Glutamatergic neuron (in vitro differentiated cells): ENCODE results near the gene CD86. TPM values are rescaled to one million over a fixed set of nuclear protein-coding genes. Genes with fewer than 3 reads are reported as not detected.

Experiments
- DNase-seq: peaks from one replicate; pipeline ENCODE4 v3.0.0; 2022
- H3K27ac Mint-ChIP-seq: one replicate; pipeline ENCODE4 v1.8.0; 2020; ENCODE audit warnings: mild to moderate bottlenecking, mixed read lengths, inconsistent platforms; ENCODE audit not compliant: unreplicated experiment
- H3K27me3 Mint-ChIP-seq: one replicate; pipeline ENCODE4 v1.8.0; 2020; ENCODE audit warnings: mild to moderate bottlenecking, moderate library complexity, mixed read lengths, inconsistent platforms; ENCODE audit not compliant: unreplicated experiment
- H3K36me3 Mint-ChIP-seq: one replicate; pipeline ENCODE4 v1.8.0; 2020; ENCODE audit warnings: mild to moderate bottlenecking, mixed read lengths, inconsistent platforms; ENCODE audit not compliant: unreplicated experiment
- H3K4me1 Mint-ChIP-seq: one replicate; pipeline ENCODE4 v1.8.0; 2020; ENCODE audit warnings: mild to moderate bottlenecking, low read depth, mixed read lengths, inconsistent platforms; ENCODE audit not compliant: unreplicated experiment
- H3K4me3 Mint-ChIP-seq: one replicate; pipeline ENCODE4 v1.8.0; 2020; ENCODE audit warnings: mild to moderate bottlenecking, mixed read lengths, inconsistent platforms; ENCODE audit not compliant: unreplicated experiment
- H3K9me3 Mint-ChIP-seq: one replicate; pipeline ENCODE4 v1.8.0; 2020; ENCODE audit warnings: mild to moderate bottlenecking, moderate library complexity, mixed read lengths, inconsistent platforms; ENCODE audit not compliant: unreplicated experiment
- total RNA-seq: library from RNA; stranded (reverse); fragmentation: NEBNext Ultra II Directional; extraction: Animal tissue kit (Norgen Biotek cat#: 25700); gene quantifications from one replicate; pipeline ENCODE4 v1.2.1, GENCODE V29; 2021; ENCODE audit not compliant: unreplicated experiment
- TF ChIP-seq, protein P1 (sequence below): fragments of 200-600 bp; sonication (generic); IDR thresholded peaks from one replicate; pipeline ENCODE4 v1.5.0; 2021; ENCODE audit not compliant: partially characterized antibody, unreplicated experiment

CD86 gene
- total RNA-seq, 1 donor from 2014 or later = not detected

DNA sequence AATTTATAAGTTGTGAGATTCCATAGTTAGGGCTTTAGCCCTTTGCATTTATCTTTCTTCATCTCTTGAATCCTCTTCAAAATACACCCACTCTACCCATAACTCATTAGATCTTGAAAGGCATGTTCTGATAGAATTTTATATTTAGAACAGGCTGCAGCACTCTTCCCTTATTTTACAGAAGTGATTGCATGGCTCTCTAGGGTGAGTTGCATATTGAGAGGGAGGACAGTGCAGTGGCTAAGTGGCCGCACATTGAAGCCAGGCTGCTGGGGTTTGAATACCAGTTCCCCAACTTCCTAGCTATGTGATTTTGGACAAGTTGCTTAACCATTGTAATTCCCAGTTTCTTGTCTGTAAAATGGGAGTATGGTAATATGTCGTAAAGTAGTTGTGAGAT is 2.5 kb downstream of the CD86 start:
- Mint-ChIP-seq H3K9me3 (peaks cover 6% of the 10 kb centered on the region), H3K36me3 (no peaks in the 10 kb centered on the region), H3K27me3 (no peaks in the 10 kb centered on the region), H3K4me1 (no peaks in the 10 kb centered on the region), H3K27ac (no peak overlapping the region), H3K4me3 (no peak overlapping the region)
- DNase-seq = no peak
- TF ChIP-seq, protein P1, sequence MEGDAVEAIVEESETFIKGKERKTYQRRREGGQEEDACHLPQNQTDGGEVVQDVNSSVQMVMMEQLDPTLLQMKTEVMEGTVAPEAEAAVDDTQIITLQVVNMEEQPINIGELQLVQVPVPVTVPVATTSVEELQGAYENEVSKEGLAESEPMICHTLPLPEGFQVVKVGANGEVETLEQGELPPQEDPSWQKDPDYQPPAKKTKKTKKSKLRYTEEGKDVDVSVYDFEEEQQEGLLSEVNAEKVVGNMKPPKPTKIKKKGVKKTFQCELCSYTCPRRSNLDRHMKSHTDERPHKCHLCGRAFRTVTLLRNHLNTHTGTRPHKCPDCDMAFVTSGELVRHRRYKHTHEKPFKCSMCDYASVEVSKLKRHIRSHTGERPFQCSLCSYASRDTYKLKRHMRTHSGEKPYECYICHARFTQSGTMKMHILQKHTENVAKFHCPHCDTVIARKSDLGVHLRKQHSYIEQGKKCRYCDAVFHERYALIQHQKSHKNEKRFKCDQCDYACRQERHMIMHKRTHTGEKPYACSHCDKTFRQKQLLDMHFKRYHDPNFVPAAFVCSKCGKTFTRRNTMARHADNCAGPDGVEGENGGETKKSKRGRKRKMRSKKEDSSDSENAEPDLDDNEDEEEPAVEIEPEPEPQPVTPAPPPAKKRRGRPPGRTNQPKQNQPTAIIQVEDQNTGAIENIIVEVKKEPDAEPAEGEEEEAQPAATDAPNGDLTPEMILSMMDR = no peak

DNA sequence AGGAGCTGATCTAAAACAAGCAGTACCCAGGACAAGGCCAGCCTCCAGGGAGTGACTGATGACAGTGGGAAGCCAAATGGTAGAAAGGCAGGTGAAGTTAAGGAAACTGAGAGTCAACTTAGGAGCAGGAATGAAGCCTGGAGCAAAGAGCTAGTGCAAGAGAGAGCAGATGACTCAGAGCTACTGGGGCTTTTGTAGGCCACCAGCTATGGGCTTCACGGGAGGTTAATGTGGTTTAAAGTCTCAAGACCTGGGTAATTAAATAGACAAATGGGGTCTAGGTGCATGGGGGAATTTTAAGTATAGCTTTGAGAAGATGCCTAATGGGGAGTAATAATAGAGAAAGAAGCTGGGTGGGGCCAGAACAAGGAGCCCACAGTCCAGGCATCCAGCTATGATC is 3.1 kb downstream of the CD86 start:
- no peaks in the 10 kb centered on the region for H3K27me3 Mint-ChIP-seq
- H3K9me3 Mint-ChIP-seq = peaks cover 4% of the 10 kb centered on the region
- DNase-seq = no peak
- no peaks in the 10 kb centered on the region for H3K36me3 Mint-ChIP-seq
- TF ChIP-seq, protein P1 = no peak
- H3K4me3 Mint-ChIP-seq = no peak overlapping the region
- H3K27ac Mint-ChIP-seq = no peak overlapping the region
- no peaks in the 10 kb centered on the region for H3K4me1 Mint-ChIP-seq

DNA sequence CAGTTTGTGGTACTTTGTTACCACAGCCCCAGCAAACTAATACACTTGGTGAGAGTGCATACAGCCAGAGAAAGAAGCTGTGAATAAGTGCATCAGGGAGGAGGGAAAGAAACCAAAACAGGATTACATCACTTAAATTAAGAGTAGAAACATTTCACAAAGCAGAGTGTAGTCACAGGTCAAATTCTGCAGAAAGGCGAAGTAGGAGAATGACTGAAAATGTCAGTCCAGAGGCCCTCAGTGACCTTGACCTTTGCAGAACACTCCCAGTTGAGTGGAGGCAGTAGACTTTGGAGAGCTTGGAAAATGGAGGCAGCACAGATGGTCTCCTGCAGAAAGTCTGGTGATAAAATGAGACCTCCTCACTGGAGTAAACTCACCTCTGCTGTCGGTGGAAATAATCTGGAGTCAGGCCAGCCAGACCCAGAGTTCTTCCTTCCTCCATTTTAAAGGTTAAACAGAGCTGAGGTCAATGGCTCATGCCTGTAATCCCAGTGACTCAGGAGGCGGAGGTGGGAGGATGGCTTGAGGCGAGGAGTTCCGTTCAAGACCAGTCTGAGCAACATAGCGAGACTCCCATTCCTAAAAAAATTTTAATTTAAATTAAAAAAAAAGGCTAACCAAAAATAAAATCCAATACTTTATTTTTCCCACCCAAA is 5.0 kb downstream of the CD86 start:
- TF ChIP-seq, protein P1 = no peak
- Mint-ChIP-seq H3K27me3 (no peaks in the 10 kb centered on the region), H3K9me3 (peaks cover 4% of the 10 kb centered on the region), H3K4me1 (no peaks in the 10 kb centered on the region), H3K4me3 (no peak overlapping the region), H3K27ac (no peak overlapping the region), H3K36me3 (no peaks in the 10 kb centered on the region)
- no peak for DNase-seq

DNA sequence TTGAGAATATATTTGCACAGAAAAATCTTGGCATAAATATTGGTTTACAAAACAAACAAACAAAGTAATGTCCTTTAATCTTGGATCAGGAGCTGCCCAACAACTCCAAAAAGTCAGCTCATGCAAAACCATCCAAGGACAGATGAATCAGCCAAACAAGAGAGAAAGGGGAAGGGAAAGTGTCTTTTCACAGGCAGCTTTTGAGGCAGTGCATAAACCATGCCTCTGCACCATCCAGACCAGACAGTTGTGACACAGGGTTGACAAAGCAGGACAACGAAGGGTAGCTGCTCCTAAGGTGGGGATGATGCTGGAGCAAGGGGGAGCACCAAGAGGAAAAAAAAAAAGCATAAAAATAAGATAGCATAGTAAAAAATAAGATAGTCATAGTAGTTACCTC is 8.7 kb downstream of the CD86 start:
- Mint-ChIP-seq H3K27me3 (peaks cover 2% of the 10 kb centered on the region), H3K36me3 (no peaks in the 10 kb centered on the region), H3K4me3 (no peak overlapping the region), H3K4me1 (no peaks in the 10 kb centered on the region), H3K27ac (no peak overlapping the region), H3K9me3 (no peaks in the 10 kb centered on the region)
- DNase-seq = no peak
- TF ChIP-seq, protein P1 = no peak

DNA sequence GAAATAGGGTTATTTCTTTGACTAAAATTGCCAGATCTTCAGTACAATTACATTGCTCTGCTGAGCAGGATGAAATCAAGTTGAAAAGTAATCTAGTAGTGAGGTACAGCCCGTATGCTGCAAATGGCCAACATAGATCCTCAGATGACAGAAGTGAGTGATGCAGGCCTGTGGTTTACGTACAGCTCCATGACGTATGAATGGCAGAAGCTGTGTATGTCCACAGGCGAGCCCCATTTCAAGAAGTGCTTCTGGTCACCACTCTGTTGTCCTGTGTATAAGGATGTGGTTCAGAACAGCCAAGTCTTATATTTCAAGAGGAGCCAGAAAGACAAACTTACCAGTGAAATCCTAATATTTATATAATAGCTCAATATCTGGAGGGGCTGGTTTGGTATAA is 9.2 kb downstream of the CD86 start:
- TF ChIP-seq, protein P1 = no peak
- no peaks in the 10 kb centered on the region for H3K4me1 Mint-ChIP-seq
- no peak for DNase-seq
- no peak overlapping the region for H3K4me3 Mint-ChIP-seq
- no peaks in the 10 kb centered on the region for H3K36me3 Mint-ChIP-seq
- H3K9me3 Mint-ChIP-seq = no peaks in the 10 kb centered on the region
- no peak overlapping the region for H3K27ac Mint-ChIP-seq
- peaks cover 2% of the 10 kb centered on the region for H3K27me3 Mint-ChIP-seq
